Stimulated activated CD4-positive, alpha-beta T cell treated with anti-CD3 and anti-CD28 coated beads, Interleukin-15, amount 100 ng/mL, for 1 hour (primary cell): Measurements from ENCODE around the gene SH3RF3.

Source experiments
- DNase-seq, 2 donors: peaks; one replicate each; pipeline ENCODE4 v3.0.0-alpha.2; 2020; ENCODE audit warnings: low read depth in 1 of 2, low spot score in 1 of 2

SH3RF3 gene

DNA sequence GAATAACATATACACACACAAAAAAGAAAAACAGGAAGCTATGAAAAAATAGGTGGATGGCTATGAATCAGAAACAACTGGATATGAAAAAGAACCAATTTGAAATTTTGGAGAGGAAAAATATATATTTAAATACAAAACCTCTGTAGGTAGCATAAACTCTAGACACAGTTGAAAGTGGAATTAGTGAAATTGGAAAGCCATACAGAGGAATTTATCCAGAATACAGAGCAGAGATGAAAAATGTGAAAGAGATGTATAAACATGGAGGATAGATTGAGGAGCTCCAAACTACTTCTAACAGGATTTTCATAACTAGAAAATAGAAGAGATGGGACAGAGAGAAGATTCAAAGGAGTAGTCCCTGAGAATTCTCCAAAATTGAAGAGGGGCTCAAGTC is 315.9 kb downstream of the SH3RF3 start:
- DNase-seq, result no peak

DNA sequence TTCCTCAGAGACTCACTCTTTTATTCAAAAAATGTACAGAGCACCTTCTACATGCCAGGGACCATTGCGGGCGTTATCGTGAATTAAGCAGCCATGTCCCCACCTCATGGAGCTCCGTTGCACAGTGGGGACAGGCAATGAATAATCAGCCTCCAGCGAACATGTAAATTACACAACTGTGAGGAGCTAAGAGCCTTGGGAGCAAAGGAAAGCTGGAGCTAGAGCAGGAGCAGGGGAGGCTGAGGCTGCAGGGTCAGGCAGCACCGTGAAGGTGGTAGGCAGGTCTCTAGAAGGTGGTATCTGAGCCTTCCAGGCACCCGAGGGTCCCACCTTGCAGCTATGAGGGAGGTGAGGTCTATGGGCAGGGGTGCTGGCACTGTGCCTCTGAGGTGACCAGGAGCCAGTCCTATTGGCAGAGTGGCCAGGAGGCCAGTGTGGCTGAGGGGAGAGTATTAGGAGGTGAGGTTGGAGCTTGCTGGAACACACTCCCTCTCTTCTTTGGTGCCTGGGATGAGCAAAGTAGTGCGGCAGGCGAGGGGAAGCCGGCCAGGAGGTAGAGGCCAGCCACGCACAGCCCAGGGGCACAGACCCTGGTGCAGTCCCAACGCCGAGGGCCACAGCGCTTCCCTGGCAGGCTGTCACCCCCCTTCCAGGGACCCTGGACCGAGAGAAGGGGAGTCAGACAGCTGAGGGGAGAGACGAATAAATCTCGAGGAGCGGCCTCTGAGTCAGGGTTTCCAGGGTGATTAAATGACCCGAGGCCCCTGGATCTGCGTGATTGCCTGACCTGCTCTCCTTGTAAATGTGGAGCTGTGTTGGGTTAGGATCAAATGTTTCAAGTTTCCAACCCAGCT is 317.5 kb downstream of the SH3RF3 start:
- no peak for DNase-seq

DNA sequence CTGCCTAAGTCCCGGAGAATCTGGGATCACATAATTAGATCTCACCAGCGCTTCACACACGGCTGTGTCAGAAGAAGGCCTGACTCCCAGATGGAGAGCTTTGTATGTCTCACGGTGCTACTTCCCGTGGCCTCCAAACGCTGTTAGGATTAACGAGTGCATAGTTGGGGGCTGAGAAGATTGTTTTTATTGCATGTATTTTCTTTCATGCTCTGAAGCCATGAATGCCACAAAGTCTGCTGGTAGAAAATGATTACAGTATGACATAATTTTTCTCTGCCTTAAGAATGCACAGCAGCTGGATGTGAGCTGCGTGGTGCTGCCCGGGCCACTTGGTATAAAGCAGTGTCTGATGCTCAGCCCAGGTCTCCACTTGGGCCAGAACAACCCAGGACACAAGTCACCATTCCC is 318.3 kb downstream of the SH3RF3 start:
- no peak for DNase-seq

DNA sequence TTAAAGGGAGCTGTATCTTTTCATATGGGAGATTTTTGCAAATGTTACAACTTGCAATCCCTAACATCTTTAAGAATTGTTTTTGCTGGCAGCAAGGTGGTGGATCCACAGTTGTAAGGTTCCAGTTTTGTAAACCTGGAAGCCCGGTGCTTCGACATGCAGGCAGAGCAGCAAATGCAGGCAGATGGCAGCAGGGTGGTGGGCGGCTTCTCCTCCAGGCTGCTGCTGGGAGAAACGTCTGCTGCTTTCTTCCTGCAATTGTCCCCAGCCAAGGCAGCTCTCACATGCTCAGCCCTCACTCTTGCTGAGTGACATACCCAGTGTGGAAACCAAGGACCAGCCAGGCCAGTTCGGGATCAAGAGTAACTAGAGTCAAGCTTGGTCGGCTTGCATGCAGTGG is 318.8 kb downstream of the SH3RF3 start:
- DNase-seq, result no peak

DNA sequence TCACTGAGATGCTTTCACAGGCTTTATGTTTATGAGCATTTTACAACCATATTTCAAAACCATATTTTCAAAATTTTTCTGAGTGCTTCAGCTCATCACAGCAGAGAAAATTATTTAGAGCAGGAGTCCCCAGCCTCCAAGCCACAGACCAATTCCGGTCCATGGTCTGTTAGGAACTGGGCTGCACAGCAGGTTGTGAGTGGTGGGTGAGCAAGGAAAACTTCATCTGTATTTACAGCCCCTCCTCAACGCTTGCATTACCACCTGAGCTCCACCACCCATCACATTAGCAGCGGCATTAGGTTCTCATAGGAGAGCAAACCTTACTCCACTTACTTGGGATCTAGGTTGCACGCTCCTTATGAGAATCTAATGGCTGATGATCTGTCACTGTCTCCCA is 319.2 kb downstream of the SH3RF3 start:
- no peak for DNase-seq

DNA sequence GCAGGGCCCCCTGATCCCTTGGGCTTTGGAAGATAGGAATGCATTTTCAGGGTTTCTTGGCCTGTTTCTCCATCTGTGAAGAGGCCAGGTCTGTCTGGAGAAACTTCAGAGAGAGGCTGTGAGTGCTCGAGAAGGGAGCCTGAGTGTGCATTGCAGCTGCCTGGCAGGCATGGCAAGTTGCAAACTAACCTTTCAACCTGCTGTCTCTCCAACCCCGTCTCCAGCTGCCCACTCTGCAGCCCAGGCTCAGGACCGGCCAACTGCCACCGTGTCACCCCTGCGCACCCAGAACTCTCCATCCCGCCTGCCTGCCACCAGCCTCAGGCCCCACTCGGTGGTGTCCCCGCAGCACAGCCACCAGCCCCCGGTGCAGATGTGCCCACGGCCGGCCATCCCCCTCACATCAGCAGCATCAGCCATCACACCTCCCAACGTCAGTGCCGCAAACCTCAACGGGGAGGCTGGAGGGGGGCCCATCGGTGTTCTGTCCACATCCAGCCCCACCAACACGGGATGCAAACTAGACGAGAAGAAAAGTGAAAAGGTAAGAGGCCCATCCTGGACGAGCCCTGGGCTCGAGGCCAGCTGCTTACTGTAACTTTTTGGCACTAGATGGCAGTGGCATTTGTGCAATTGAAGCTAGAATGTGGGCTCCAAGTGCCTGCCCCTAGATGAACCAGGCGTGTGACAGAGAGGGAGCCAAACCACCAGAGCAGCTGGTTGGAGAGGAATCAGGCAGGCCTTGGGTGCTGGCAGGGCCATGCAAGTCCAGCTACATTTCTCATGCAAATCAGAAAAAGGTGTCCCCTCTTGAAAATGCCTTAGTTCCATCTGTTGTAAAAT is 320.2 kb downstream of the SH3RF3 start:
- DNase-seq, result no peak

DNA sequence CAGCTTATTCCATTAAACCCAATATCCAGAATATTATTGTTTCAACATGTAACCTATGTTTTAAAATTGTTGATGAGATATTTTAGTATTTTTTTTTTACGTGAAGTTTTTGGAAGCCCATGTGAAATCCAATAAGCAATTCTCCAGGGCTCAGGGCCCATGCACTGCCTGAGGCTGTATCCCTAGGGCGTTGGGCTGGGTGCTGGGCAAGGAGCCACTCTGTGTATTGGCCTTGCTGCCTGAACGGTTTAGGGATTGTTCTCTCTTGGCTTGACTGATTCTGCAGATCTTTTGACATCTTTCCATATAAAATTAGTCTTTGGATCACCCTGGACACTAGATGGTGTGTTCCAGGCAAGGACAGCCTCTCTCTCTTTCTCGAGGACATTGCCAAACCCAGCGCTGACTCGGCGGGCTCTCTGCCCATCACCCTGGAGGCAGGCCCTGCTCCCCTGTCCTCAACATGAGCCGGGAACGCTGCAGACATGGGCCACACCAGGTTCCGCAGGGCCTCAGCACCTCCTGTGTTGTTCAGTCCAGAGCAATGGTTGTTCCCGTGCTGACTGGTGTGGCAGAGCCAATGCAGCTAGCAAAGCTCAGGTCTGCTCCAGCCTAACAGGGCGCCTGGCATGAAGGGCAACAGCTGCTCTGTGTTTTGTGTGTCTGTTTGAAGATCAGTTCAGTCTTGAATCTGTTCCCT is 321.7 kb downstream of the SH3RF3 start:
- DNase-seq, result no peak

DNA sequence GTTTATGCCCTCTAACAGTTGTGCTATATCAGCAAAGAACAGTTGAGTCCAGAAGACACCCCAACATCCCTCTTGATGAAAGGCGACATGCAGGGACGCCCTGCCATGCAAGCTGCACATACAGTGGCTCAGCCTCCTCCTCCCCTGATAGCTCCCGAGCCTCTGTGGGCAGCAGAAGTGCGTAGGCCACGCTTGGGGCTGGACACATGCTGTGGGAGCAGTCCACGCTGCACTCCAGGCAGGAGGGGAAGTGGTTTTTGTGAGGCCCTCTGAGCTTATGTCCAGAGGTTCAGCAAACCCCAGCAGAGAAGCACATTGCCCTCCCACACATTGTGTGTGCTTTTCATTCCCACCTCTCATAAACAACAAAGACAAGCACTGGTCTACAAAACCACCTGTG is 322.7 kb downstream of the SH3RF3 start:
- DNase-seq, result no peak

DNA sequence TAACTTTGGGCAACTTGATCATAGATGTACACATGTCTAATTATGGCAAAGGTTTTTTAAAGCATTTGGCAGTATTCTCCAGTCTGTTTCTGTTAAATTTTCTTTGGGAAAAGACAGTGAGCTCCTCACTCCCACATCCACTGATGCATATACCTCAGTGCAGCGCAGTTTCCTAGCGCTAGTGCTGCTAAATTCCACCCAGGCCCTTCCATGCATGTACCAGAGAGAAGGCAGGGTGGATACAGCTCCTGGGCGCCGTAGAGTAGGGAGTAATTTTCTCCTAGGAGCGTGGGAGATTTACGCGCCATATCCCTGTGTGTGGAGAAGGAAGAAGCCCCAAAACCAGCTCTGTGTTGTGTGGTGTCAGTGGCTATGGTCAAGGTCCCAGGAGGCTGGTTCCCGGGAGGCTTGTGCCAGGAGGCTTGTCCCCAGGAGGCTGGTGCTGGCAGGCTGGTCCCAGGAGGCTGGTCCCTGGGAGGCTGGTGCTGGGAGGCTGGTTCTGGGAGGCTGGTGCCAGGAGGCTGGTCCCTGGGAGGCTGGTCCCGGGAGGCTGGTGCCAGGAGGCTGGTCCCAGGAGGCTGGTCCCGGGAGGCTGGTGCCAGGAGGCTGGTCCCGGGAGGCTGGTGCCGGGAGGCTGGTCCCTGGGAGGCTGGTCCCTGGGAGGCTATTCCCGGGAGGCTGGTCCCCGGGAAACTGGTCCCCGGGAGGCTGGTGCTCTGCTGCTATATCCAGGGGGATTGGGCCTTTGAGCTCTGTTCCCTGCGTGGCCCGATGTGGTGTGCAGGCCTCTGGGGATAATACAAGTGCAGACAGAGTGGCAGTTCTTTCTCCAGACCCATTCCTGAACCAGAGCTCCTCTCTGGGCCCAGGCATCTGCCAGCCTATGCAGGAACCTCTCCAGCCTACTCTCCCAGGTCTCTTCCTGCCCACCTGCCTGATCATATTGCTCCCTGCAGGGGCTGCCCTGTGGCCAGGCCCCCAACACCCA is 323.6 kb downstream of the SH3RF3 start:
- DNase-seq, result no peak

DNA sequence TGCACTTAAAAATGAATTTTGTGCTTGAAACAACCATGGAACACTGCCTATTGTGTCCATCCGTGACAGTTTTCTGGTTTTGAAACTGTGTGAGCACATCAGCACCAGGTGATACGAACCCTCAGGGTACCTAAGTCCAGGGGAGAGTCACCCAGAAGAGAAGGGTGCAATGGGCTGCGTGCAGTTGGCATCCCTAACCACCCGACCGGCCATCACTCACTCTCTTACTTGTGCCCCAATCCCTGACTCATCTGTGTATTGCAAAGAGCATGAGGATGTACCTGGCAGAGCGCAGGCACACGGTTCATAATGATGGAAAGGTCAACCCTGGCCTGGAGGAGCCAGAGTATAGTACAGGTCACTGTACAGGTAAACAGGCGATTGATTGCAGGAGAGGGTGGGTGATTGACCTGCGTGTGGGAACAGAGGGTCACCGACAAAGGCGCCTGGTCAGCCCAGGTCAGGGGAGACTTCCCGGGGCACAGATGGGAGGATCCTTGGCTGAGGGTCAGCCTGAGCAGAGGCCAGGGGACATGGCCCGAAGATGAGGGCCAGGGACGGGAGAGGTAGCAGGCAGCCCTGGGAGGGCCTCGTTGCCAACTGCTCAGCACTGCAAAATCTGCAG is 324.5 kb downstream of the SH3RF3 start:
- DNase-seq, result no peak

DNA sequence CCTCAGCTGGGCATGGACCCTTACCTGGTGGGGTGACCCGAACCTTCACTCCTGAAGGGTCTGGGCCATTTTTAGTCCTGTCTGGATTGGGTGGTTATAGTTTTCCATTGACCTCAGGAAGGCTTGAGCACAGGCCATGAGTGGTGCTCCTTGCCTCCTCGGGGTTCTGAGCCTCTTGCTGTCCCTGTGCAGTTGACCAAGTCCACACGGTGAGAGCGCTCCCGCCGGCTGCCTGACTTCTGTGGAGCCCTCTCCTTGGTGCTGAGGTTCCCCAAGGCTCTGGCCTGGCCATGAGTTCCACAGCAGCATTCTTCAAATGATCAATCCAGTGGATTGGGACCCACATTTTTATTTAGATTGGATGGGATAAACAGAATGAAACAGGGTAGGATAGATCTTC is 325.3 kb downstream of the SH3RF3 start:
- no peak for DNase-seq

DNA sequence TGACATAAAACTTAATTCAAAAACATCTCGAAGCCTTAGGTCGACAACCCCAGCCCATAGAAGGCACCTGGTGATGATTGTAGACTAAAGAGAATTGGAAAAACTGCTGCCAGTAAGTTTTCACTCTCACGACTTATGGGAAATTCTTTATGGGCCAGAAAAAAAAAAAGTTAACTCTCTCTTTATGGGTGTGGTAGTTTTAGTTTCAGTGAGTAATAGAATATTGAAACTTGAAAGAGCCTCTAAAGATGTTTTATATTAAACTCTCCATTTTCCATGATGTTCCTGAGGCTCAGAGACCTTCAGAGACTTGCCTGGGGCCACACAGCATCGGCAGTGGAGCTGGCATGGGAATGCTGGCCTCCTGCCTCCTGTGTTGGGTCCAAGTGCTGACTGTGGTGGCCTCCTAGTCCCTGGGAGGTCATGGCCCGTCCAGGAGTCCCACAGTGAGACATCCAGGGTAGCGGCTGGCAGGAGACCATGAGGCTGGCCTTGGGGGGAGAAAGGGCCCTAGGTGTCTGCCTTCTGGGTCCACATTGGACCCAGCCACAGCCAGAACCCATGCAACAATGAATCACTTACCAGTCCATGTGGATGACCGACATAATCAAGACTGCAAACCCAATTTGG is 325.9 kb downstream of the SH3RF3 start:
- no peak for DNase-seq

DNA sequence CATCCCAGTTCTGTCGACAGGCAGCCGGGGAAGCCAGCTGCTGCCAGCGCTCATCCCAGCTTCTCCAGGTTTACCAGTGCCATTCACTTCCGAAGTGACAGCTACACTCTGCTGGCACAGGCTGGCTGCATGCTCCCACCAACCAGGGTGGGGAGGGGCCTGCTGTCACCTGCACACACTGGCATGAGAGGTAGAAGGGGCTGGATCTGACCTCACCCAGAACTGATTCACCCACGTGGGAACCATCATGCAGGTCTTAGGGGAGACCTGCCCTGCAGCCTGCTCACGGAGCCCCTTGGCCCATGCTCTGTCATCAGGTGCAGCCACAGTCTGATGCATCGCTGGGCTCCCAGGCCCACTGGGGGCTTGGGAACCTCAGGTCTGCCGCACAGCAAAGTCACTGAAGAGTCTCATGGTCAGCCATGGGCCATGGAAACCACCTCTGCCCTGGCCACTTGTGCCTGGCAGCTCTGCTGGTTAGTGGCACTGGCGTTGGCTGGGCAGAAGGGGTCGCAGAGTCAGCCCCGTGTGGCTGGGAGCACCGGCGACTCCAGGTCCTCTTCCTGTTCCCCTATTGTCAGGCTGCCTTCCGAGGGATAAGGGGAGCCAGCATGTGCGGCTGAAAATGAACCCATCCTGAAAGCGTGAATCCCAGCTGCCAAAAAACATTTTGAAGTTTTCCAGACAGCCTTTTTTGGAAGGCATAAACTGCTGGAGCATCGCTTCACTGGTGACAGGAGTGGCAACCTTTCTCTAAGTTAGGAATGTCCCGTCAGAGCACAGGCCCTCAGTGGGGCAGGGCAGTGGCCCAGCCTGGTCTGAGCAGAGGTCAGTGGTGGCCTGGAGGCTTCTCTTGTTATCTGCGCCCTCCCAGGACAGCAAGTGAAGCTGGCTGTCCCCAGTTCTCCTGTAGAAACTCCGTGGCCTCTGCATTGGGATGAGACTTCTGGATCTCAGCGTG is 327.0 kb downstream of the SH3RF3 start:
- DNase-seq, result no peak

DNA sequence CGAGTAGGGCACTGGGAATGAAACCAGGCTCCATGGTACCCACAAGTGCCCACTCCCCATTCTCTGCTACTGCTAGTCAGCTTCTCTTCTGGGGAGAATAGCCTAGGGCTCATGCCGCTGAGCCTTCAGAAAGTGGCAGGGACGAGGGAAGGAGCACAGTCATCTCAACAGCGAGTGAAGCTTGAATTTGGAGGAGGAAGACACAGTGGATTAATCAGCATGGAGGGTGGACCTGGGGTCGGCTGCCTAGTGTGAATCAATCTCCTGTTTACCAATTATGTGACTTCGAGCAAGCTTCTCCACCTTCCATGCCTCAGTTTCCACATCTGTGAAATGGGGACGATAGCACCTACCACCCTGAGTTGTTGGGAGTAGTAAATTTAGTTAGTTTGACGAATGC is 327.8 kb downstream of the SH3RF3 start:
- no peak for DNase-seq

DNA sequence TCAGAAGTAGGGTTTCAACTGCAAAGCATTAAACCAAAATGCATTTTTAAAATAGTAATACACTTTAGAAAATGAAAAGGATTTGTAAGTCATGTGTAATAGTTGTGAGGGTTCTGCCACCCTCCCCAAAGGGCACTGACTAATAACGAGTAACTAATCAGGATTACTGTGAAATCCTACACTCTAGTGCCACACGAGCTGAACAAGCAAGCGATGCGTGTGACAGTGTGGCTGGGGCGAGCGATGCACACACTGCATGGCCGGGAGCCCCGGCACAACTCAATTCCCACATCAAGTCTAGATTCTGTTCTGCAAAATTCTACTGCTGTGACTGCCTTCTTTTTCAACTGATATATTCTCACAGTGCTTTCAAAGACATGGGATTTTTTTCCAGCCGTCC is 328.4 kb downstream of the SH3RF3 start:
- no peak for DNase-seq

DNA sequence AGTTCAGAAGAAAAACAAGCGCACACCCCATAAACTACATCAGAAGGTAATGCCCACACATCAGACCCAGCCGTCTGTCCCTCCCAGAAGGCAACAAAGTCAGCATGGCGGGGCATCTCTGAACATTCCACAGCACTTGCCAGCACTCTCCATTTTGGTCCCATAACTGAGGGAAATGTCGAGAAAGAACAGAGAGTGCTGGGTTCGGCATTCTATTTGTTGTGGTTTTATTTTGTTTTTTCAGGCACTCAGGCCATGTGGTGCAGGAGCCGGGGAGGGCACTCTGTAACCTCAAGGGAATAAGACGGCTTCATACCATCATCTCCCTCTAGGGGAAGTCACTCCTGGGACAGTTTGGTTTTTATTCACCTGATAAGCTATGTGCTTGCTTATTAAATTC is 328.8 kb downstream of the SH3RF3 start:
- no peak for DNase-seq

DNA sequence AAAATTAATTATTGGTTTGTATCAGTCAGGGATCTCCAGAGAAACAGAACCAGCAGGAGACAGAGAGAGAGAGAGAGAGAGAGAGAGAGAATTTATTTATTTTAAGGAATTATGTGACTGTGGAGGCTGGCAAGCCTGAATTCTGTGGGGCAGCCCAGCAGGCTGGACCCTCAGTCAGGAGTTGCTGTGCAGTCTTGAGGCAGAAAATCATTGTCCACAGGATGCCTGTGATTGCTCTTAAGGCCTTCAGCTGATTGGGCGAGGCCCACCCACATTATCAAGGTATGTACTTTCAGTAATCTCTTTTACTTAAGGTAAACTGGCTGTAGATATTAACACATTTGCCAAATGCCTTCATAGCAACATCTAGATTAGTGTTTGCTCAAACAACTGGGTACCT is 329.5 kb downstream of the SH3RF3 start:
- DNase-seq, result no peak

DNA sequence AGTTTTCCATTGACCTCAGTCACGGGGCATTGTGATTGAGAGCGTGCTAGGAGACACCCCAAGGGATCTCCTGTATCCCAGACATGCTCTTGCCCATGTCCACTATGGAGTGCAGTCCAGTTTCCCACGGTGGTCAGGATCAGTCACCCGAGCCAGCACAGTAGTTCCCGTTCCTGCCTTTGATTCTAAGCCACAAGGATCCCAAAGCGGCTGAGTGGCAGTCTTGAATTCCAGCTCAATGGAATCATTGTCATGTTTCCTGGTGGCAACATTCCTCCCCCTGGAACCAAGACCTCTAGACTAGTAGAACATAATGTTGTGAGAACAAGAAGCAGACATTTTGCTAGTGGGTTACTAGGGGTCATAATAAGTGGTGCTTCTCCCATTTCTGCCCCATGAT is 330.5 kb downstream of the SH3RF3 start:
- DNase-seq, result no peak
